ENCODE results near the gene ZNF223.
A peak's percentile ranks its signal among the peaks of the same experiment; 100 is the strongest.

The ZNF223 gene
- 0.43 to 0.84 reads per million in 2 experiments for total RNA-seq

- peak; percentile 34 for DNase-seq (ENCODE audit: low read depth)
Measured at GRCh38 chr19:44051650-44052402, at the start of gene ZNF223. TSS of gene ZNF223 (plus strand) at chr19:44052036. CDS start at chr19:44055177, 3,141 bp downstream.

DNA sequence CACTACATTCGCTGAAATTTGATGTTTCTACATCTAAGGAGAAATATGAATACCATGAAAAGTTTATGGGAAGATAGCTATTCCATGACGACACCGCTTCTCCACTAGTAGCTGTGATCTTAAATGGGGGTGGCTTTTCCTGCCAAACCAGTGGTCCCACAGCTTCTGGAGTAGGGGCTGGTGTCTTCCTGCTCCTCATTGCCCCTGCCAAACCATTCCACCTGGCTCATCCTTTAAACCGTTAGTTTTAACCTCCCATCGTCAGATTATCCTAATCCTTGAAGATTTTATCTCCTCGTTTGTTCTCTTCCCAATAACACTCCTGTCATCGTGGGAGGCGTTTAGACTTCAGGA lies 49.6 kb upstream of the ZNF223 start:
- no peak for DNase-seq (ENCODE audit: low read depth)

GRCh38 chr19:44002566-44003460 lies 49.0 kb upstream of the ZNF223 start, which contains the start of gene ZNF230:
TSS of gene ZNF230 (plus strand) at chr19:44002957. CDS start at chr19:44007079, 4,122 bp downstream.
- peak; percentile 75 for DNase-seq (ENCODE audit: low read depth)

- no peak for DNase-seq (ENCODE audit: low read depth)
Measured at GRCh38 chr19:44003461-44004009, 48.3 kb upstream of the ZNF223 start.

GRCh38 chr19:44005973-44006372 lies 45.9 kb upstream of the ZNF223 start:
- DNase-seq (ENCODE audit: low read depth) = no peak

DNA sequence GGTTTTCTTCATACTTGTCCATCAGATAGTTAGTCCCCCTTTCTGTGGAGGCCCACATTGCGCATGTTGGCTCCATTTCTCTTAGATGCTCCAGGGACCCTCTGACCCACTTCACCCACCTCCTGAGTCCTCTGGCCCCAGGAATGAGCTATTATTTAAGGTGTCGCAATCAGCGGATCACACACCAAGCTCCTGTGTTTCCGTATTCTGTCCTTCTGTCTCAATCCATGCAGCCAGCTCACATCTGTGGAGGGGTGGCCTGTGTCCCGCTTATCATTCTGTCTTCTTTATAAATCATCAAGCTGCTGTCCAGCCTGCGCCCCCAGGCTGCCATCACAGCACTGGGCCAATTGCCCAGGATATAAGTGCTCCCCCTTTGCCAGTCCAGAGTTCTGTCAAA lies 44.4 kb upstream of the ZNF223 start:
- DNase-seq (ENCODE audit: low read depth) = no peak

GRCh38 chr19:44010468-44010867 lies 41.4 kb upstream of the ZNF223 start:
- no peak for DNase-seq (ENCODE audit: low read depth)

DNA sequence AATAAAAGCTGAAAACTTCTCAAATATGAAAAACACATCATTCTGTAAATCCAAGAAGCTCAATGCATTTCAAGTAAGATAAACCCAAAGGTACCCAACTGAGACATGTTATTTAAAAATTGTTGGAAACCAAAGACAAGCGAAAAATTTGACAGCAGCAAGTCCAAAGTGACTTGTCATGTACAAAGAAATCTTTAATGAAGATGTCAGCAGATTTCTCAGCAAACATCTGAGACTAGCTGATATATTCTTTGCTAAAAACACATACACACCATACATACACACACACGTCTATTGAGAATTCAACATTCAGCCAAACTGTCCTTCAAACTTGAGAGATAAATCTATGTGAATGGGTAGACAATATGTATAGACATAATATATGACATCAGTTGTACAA lies 32.3 kb upstream of the ZNF223 start:
- no peak for DNase-seq (ENCODE audit: low read depth)

GRCh38 chr19:44021221-44021620 lies 30.6 kb upstream of the ZNF223 start:
- no peak for DNase-seq (ENCODE audit: low read depth)

DNA sequence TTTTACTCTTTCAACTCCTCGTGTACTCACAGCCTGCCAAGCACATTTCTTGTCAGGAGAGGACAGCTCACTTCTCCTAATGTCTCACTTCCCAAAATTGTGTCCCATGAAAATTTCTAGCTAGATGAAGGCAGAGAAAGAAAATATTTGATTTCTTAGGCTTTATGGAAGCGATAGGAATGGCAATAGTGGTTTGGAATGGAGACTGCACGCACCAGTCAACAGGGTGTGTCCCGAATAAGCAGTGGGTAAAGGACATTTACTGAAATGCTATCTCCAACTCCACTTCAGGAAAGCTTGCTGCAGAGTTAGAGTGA lies 27.0 kb upstream of the ZNF223 start:
- DNase-seq (ENCODE audit: low read depth) = no peak

DNA sequence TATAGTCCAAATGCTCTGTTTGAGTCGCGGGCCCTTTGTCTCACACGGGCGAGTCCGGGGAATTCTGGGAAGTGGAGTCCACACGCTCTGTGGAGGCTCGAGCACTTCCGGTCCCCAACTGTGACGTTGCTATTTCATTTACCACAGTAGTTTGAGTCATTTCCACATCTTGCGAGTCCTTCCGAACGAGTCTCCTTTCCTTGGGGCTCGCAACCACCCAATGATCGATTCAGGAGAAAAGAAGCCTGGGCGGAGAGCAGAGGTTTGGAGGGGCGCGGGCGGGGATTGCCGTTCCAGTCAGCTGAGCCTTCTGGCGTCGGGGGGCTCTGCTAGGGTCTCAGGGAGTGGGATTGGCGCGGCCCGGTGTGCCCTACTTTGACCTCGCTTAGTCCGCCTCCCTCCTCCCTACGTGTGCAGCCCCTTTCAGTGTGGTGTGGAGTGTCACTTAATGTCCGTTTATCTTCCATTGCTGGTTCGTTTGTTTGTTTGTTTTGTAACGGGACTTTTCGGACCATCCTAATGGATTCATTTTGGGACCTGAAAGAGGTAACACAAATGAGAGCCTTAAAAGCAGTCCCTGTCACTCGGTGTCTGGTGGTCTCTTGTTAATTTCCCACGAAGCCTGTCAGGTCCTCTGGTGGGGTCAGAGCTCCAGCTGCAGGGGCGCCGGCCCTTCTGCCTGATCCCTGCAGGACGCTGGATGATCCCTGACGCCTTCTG lies 26.5 kb upstream of the ZNF223 start, which contains the start of gene ZNF222:
ZNF222 (plus strand) TSS at position 163 of the 720 bp plus-strand sequence; CDS start at position 221, 58 bp downstream.
- DNase-seq (ENCODE audit: low read depth) = peak; percentile 61

- DNase-seq (ENCODE audit: low read depth) = no peak
Measured at GRCh38 chr19:44026622-44027021, 25.2 kb upstream of the ZNF223 start.

DNA sequence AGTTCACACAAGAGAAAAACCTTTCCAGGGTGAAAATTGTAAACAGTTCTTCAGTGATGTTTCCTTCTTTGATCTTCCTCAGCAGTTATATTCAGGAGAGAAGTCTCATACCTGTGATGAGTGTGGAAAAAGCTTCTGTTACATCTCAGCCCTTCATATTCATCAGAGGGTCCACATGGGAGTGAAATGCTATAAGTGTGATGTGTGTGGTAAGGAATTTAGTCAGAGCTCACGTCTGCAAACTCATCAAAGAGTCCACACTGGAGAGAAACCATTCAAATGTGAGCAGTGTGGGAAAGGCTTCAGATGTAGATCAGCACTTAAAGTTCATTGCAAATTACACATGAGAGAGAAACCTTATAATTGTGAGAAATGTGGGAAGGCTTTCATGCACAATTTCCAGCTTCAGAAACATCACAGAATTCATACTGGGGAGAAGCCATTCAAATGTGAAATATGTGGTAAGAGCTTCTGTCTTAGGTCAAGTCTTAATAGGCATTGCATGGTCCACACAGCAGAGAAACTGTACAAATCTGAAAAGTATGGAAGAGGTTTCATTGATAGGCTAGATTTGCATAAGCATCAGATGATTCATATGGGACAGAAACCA lies 19.7 kb upstream of the ZNF223 start:
- DNase-seq (ENCODE audit: low read depth) = no peak

DNA sequence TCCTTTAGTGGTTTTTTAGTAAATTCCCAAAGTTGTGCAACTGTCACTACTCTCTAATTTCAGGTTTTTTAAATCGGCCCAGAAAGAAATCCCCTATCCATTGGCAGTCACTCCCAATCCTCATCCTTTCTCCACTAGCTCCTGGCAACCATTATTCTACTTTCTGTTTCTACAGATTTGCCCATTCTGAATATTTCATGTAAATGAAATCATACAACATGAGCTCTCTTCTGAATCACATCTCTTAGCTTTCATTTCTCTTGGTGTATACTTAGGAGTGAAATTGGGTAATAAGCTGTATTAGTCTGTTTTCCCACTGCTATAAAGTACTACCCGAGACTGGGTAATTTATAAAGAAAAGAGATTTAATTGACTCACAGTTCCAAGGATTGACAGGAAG lies 9.7 kb upstream of the ZNF223 start:
- DNase-seq (ENCODE audit: low read depth) = no peak

- no peak for DNase-seq (ENCODE audit: low read depth)
Measured at GRCh38 chr19:44050740-44051649, 841 bp upstream of the ZNF223 start.

GRCh38 chr19:44055870-44056269 lies 4.0 kb downstream of the ZNF223 start:
- DNase-seq (ENCODE audit: low read depth) = no peak

DNA sequence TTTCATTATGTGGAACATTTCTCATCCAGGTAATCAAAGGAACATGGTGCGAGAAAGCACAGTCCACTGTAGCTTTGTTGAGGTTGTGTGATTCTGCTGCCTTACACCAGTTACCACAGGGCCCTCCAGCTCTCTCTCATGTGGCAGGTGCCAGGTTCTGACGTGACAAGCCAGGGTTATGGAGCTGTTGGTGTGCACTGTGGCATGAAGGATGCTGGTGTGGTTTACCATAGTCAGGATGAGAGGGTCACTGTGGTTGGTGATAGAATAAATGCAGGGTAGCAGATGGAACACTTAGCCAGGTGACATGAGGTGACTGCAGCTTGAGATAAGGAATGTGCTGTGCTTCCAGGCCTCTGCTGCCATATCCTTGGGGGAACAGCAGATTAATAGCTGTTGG lies 7.4 kb downstream of the ZNF223 start:
- no peak for DNase-seq (ENCODE audit: low read depth)

GRCh38 chr19:44061038-44061437 lies 9.2 kb downstream of the ZNF223 start:
- DNase-seq (ENCODE audit: low read depth) = no peak

- DNase-seq (ENCODE audit: low read depth) = no peak
Measured at GRCh38 chr19:44066305-44066704, 14.5 kb downstream of the ZNF223 start.

- no peak for DNase-seq (ENCODE audit: low read depth)
Measured at GRCh38 chr19:44069415-44069814, 17.6 kb downstream of the ZNF223 start.
